Measurements from ENCODE around the gene CETN1.

CETN1 gene

DNA sequence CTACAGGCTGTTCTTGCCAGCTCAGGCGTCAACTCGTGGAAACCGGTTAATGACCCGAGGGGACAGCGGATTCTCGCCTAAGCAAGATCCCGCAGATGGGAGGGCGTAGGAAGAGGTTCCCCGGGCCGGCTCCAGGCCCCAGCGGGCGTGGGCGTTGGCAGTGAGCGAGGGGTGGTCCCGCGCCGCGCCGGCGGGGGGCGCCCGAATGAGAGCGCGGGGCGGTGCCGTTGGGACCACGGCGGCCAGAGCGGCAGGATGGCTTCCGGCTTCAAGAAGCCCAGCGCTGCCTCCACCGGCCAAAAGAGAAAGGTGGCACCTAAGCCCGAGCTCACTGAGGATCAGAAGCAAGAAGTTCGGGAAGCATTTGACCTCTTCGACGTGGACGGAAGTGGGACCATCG is at the start of gene CETN1:
Gene CETN1 (plus strand): TSS at position 227 of the 400 bp plus-strand sequence. CDS start 29 bp downstream, at position 256.
- DNase-seq, result no peak

DNA sequence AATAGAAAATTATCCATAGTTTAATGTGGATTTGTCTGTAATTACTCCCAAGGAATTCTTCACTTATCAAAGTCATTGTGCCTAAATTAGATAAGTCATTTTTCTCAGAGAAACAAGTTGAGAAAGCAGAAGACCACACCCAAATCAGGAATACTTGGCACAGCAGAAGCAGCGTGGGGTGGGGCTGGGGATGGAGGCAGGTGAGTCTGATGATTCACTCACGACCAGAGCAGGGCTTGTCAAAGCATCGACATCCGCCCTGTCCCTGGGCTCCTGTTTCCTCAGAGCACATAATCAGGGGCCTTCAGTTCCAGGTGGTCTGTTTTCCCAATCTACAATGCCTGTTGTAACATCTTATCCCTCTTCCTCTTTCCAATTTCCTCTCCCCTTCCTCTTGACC is 48.2 kb upstream of the CETN1 start:
- DNase-seq, result no peak

DNA sequence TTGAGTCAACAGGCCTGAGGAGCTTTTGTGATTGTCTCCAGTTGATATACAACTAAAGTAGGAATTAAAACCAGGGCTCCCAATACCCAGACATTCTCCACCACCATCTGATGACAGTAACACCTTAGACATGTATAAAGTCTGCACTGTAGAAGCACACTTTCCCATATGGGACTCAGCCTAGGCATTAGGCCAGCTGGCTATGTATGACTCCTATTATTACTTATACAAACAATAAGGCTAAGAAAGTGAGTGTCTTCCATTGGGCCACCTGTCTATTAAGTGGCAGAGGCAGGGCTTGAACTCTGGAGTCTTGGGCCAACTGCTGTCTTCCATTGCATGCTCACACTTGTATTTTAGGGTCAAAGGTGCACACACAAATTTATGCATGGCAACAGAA is 47.5 kb upstream of the CETN1 start:
- no peak for DNase-seq

DNA sequence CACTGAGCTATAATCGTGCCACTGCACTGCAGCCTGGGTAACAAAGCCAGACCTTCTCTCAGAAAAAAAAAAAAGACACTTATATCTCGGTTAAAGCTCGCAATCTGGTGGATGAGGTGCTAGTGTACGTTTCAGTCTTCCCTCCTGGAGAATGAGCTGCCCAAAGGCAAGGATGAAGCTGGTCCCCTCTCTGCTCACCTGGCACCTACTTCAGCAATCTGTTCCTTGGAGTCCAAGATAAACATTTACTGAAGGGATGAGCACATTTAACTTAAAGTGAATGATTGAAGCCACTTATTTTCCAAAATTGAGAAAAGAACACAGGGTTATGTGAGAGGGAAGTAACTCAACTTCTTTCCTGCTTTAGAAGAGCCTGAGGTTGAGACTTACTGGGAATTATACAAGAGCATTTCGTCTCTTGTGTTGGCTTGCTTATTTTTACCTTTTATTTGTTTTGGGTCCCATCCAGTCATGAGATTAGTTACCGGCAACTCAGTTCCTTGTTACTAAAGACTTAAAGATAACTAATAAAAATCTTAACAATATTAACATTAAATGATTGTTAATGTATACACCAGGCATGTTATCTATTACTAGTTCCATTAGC is 46.1 kb upstream of the CETN1 start:
- no peak for DNase-seq

DNA sequence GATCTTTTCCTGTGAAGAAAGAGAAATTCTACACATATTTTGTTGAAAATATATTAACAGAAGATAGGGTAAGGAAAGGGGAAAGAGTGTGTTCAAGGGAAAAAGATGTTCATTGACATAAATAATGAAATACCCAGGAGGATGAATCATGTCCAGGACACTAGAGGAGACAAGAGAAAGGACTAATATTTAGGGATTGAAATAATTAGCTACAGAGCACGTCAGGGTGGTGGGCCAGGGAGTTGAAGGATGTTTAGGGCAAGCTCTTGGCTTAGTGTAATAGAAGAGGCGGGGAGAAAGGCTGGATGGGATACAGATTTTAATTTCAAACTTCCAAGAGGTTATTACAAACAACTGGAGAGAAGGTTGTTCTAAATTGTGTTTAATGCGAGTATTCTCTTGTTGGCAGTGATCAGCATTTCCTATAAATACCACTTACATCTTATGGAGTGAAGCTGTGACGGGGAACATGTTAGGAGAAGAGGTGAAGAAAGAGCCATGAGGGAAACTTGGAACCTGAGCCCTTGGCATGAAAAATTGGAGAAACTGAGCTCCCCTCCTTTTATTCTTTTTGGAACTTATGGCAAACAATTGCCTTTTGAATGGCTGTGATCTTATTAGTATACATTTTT is 36.6 kb upstream of the CETN1 start:
- no peak for DNase-seq

DNA sequence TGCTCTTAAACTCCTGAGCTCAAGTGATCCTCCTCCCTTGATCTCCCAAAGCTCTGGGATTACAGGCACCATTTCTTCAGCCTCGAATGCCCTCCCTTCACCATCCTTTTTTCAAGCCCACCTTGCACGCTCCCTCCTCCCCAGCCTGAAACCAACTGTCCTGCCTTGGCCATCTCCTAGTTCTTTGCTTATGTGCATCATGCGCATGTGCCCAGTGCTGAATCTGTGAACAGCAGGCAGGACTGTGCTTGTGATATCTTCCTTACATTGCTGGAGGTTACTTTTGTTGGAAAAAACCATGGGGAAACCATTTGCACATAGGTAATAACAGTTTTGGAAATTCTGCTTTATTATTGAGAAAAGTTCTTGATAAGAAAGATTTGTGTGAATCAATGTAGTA is 30.2 kb upstream of the CETN1 start:
- no peak for DNase-seq

DNA sequence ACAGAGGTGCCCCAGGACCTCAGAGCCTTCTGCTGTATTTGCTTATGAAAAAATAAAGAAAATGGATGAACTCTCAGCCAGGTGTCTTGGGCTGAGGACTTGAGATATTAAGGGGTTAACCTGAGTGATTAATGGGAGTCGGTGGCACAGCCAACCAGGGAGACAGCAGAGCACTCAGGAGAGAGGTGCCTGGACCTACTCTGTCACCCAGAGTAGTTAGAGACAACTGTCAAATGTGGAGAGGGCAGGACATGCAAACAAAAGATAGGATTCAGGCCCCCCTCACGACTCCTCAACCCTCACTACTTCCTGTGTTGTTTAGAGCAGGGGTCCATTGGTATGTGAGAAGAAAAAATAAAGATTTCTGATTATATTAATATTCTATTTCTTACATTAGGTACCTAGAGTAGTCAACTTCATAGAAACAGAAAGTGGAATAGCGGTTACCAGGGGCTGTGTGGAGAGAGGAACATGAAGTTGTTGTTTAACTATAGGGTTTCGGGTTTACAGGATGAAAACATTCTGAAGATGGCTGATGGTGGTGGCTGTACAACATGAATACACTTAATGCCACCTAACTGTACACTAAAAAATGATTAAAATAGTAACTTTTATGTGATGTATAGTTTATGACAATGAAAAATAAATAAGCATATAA is 28.6 kb upstream of the CETN1 start:
- no peak for DNase-seq

DNA sequence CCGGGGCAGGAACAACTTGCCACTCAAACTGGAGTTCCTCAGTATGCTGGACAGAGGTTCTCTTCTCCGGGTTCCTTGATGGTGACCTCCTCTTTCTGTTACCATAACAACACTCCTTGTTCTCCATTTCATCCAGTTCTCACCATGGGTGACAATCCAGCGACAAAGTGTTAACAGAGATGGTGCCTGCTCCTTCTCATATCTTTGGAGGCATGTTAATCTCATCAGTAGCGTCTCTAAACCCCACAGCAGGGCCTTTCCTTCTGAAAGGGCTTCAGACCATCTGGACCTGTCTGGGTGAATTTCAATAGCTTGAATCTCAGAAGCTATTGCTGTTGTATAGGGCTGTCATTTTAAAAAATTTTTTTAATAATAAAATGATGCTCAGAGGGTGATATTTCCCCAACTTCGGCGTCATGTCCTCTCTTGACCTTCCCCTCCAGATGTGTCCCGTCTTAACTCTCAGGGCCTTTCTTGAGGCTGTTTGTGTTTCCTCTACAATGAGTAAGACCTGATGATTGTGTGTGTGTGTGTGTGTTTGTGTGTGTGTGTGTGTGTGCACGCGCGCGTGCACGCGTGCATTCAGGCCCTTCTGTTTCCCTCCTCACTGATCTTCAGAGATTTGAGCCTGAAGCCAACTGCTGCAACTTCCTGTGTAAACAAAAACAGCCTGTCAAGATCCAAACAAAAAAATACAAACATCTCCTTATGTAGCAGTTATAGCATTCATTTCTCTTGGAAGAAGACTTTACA is 24.3 kb upstream of the CETN1 start:
- DNase-seq, result no peak

DNA sequence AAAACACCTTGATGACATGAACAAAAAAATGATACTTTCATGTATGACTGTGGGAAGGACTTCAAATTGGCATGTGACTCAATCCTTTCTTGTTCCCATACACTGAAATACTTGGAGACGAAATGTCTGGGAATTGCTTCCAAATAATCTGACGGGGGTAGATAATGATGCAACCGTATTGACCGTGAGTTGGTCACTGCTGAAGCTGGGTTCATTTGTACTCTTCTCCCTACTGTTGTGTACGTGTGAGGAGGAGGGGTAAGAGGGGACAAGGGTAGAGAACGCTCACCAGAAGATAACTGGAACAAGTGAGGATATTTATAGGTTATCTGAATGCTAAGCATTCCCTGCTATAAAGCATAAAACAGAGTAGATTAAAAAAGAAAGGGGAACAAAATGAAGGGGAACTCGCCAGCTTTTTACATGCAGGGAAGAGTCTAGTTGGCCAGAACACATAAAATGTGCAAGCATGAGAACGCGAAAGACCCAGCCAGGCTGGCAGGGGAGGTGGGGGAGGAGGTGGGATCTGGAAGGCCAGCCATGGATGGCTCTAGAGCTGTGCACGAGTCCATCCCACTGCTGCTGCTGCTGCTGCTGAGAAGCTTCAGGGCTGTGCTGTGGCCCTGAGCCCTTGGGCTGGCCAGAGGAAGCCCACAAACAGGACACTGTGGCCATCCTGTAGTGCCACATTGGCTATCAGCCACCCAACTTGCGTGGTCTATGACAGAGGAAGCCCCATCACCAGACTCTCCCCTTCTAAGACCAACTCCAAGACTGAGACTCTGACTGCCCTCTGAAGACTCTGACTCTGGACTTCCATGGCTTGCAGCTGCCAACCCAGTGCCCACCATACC is 15.2 kb upstream of the CETN1 start:
- no peak for DNase-seq

DNA sequence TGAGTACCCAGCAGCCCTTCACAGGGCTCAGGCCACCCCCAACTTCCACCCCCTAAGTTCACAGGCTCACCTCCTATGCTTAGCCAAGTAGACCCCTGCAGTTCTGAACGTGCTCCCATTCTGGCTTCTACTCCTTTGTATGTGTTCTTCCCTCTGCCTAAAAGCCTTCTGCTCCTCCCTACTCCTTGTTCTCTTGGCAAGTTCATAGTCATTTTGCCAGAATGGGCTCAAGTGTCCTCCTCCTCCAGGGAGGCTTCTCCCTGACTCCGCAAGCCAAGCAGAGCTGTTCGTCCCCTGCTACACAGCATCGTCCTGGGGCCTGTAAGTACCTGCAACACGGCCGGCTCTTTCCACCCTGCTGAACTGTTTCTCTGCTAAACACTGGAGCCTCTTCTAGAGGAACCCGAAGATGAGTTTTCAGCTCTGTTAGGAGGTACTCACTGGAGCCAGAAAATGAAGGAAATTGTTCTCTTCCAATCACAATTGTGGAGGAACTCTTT is 14.6 kb upstream of the CETN1 start:
- no peak for DNase-seq

DNA sequence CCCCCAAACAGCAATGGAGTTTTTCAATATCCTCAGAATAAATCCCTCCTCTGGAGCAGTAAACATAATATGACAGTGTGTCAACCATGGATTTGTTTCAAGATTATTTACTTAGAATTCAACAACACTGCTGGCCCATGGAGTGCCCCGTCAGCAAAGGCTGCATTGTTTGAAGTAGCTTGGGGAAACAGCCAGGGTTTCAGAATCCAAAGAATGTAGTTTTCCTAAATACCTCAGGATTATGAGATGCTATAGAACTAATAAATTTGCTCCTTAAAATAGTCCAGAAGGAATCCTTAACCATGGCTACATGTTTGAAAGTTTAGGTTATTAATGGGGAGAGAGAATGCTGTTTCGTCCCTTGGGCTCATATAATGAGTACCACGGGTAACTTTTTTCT is 13.1 kb upstream of the CETN1 start:
- no peak for DNase-seq

DNA sequence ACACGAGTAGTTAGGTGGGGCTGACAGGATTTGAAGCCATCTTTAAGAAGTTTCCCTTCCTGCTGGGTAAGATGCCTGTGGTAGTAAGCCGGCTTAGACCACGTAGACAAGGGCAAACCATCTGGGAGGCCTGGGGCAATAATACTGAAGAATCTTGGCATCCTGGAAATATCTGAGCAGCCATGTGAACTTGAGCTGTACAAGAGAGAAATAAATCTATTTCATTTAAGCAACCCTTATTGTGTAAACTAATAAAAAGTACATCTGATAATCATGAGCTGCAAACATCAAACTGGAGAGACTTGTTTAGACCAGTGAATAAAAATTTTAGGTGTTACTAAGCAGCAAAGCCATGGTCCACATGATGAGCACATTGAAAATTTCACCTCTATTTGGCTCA is 11.4 kb upstream of the CETN1 start:
- no peak for DNase-seq

DNA sequence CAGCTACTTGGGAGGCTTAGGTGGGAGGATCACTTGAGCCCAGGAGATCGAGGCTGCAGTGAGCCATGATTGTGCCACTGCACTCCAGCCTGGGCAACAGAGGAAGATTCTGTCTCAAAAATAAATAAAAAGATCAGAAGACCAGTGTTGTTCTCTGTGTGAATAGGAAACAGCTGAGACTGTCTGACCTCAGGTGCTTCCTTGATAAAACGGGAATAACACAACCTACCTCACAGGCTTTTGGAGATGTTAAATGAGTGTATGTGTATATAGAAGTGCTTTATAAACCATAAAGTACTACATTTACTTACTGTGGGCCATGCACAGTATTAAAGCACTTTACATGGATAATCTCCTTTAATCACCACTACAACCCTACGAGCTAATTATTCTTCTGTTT is 9.9 kb upstream of the CETN1 start:
- DNase-seq, result no peak

DNA sequence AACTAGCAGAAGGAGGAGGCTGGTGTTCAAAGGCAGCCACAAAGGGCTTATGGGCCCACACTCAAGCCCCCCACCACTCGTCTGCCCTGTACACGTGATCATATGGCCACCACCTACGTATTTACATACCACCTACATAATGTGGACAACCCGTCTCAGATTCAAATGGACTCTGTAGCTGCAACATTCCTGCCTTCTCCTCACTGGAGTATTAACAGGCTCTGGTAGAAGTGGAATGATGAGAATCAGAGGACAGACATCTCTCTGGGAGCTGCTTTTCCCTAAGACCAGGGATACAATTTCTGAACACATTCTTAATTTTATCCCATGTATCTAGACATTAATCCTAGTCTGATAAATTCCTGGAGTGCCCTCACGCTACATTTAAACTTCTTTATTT is 9.5 kb upstream of the CETN1 start:
- no peak for DNase-seq

DNA sequence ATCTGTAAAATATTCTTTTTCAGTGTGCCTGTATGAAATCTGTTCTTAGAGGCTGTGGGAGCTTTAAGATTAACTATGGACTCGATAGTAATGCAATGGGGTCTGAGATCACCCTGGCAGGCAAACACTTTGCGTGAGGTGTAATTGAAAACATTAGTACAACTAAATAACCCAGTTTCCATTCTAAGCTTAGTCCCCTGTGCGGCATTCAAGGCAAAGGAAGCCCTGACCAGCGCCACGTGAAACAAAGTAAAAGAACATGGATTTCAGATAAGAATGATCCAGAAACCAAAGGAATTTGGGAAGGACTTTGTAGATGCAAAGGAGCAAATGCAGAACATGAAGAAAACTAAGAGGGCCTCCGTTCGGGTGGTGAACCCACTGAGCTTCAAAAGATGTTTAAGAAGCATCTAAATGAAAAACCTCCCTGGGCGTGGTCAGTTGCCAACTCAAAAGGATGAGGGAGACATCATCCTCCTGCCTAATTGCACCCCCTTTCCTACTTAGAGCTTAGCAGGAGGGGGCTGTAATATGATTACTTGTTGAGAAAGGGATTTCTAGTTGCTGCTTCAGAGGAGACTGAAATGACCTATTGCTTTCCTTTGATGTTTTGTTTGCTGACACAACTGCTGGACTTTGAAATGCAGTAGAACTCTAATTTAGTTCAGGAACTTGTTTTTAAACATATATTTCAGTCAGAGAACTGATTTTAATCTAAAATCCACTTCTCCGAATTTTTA is 7.9 kb upstream of the CETN1 start:
- DNase-seq, result no peak

DNA sequence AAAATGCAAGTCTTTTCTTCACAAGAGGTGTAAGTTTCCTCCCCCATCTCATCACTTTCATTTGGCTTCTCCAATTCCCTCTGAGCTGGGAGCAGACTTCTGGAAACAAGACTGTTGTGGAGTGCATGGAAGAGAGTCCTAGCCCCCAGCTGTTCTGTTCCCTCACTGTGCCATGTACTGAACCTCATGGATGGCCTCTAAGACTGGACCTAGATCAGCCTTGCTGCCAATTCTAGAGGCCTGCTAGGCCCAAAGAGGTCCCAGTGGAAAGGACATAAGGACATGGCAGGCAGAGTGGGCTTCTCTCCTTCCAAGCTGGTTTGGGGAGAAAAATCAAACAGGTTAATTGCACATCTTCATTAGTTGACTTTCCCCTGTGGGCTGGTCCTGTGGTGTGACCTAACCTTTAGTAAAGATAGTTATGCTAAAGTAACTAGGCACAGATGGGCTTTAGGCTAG is 7.3 kb upstream of the CETN1 start:
- DNase-seq, result no peak

DNA sequence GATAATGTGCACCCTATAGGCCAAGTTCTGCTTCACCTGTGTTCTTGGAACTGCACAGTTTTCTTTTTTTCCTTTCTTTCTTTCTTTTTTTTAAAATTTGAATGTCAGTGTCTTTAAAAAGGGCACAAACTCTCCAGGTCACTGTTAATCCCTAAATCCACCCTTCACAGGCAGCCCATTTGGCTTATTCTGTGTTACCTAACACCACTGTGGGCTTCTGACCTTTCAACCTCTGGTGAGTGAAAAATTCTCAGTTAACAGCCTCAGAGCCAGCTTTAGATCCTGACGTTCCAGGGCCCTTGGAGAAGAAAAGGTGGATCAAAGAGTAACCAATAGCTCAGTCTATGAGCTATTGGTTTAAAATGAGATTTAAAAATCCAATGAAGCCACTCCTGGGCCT is 6.8 kb upstream of the CETN1 start:
- DNase-seq, result no peak

DNA sequence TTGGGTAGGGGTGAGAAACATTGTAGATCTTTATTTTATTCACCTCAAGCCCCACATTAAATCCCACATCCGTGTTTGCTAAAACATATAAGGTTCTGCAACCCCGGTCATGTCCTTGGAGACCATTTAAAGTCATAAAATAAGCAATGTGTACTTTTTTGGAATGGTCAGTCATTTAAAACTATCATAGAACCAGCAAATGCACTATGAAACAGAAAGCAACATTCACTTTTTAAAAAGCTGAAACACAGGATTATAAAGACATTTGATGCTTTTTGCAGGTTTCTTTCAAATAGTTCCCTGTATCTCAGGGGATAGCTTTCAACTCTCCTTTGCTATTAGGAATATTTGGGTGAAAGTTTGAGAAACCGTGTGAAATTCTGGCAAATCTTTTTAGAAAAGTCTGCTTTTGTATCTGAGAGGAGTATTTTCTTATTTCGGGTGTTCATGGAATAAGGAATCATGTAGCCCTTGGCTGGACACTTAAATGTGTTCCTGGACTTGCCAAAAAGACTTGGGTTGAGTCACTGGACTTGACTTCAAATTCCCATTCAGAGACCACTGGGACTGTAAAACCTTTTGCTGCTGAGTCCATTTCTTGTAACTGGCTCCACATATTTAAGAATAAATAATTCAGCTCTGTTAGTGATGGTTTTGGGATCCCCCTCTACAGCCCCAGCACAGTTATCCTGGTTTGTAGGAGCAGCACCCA is 5.9 kb upstream of the CETN1 start:
- no peak for DNase-seq

DNA sequence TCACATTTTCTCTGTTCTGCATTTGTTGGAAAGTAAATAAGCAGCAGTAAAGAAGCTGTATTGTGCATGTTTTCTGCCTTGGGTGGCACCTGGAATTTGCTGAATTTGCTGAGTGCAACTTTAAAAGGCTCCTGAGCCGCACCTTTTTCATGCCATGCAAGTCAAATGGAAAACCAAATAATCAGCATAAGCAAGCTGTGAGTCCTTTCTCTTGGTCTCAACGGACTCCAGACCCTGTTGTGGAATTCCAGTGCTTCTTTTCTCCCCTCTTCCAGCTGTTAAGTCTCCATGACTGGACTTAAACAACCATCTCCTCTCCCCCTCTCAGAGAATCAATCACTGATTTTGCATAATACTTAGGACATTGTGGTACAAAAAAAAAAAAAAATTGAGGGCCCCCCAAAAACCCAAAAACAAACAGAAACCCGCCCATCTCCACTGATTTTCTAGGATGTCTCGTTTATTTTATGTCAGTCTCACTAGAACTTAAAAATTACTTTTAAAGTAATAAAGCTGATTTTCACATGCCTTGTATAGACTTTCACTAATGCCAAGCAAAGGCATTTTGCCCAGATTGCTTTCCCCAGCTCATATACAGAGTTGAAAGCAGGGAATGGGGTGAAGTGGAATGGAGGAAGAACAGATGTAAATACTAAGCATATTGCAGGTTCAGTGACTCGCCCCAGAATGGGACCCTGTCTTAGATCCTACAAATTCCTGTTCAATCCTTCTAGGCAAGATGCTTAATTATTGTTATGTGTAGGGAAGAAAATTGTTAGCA is 5.1 kb upstream of the CETN1 start:
- no peak for DNase-seq

DNA sequence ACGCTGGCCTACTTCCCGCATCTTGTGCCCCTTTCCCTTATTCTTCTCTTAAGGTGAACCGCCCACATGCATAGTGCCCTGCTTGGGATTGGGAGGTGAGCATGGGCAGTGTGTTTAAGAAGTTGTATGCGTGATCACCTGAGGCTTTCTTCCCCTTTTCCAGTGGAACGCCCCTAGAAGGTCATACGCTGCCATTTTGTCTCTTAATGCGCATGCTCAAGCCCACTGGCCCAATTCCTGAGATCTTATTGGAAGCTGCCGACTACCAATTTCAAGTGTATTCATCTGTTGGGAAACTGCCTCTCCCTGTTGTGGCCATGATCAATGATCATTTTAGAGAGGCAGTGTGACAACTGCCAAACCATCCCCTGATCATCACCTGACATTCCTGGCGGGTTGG is 3.3 kb upstream of the CETN1 start:
- no peak for DNase-seq
